ENCODE data around the gene FUNDC1. TPM values are rescaled to one million over a fixed set of nuclear protein-coding genes. Genes with fewer than 3 reads are reported as not detected.
A peak's percentile ranks its signal among the peaks of the same experiment; 100 is the strongest.

Gene FUNDC1, protein sequence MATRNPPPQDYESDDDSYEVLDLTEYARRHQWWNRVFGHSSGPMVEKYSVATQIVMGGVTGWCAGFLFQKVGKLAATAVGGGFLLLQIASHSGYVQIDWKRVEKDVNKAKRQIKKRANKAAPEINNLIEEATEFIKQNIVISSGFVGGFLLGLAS
- total RNA-seq (1 to 10 TPM; 3.1 to 4.6 TPM), polyA plus RNA-seq (1 to 10 TPM; 4.8 to 6.2 TPM)

DNA sequence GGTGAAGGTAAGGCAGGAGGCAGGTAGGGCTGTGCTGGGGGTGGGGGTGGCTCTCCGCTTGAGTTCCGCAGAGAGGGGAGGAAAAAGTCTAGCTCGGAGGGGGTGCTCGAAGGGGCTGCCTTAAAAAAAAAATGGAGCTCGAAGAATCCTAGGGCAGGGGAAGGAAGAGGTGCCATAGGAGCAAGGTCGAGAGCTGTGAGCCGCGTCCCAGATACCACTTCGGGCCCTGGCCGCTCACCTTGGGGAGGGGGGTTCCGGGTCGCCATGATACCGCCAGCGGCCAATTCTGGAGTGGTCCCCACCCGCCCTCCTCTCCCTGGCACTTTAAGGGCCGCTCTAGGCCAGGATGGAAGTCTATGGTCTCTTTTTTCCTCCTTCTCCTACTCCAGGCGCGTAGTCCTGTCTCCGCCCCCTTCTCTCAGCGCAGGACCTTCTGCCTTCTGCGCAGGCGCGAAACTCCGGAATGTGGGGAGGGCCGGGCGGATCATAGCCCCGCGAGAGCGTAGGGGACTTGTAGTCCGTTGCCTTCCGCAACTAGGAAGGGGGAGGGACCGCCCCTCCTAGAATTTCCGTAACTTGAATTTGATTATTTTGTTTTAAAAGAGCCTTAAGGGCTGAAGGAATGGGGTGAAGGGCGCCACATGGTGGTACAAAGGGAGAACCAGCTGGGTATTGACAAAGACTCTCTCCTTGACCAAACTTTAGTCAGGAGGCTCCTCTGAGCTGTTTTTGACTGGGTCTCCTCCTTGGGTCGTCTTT lies at the start of gene FUNDC1:
FUNDC1 (minus strand) TSS at position 293 of the 759 bp plus-strand sequence; CDS start at position 266, 27 bp downstream.
- under 1% methylated on average over 35 of the region's 35 CpGs for WGBS
- H3K27me3 ChIP-seq (ENCODE audit: control insufficient read depth in 4 of 4, insufficient read depth in 4 of 4, low read length in 3 of 4): no peaks in the 10 kb centered on the region
- TF ChIP-seq JUND (IDR thresholded peaks at IDR 0.05): no peak
- peak; percentile 78 for TF ChIP-seq YY1 (IDR thresholded peaks at IDR 0.05)
- TF ChIP-seq EGR1 (IDR thresholded peaks at IDR 0.05; ENCODE audit: low read depth in 2 of 2): no peak
- TF ChIP-seq, protein P1, sequence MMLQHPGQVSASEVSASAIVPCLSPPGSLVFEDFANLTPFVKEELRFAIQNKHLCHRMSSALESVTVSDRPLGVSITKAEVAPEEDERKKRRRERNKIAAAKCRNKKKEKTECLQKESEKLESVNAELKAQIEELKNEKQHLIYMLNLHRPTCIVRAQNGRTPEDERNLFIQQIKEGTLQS (IDR thresholded peaks at IDR 0.05): no peak
- peak in 1 of 2 donors; percentile 8 for TF ChIP-seq HNF4A (conservative IDR thresholded peaks at IDR 0.05)
- TF ChIP-seq TAF1 (conservative IDR thresholded peaks at IDR 0.05): peak; percentile 57
- TF ChIP-seq HNF4G (IDR thresholded peaks at IDR 0.05): no peak
- TF ChIP-seq, protein P2, sequence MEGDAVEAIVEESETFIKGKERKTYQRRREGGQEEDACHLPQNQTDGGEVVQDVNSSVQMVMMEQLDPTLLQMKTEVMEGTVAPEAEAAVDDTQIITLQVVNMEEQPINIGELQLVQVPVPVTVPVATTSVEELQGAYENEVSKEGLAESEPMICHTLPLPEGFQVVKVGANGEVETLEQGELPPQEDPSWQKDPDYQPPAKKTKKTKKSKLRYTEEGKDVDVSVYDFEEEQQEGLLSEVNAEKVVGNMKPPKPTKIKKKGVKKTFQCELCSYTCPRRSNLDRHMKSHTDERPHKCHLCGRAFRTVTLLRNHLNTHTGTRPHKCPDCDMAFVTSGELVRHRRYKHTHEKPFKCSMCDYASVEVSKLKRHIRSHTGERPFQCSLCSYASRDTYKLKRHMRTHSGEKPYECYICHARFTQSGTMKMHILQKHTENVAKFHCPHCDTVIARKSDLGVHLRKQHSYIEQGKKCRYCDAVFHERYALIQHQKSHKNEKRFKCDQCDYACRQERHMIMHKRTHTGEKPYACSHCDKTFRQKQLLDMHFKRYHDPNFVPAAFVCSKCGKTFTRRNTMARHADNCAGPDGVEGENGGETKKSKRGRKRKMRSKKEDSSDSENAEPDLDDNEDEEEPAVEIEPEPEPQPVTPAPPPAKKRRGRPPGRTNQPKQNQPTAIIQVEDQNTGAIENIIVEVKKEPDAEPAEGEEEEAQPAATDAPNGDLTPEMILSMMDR (IDR thresholded peaks at IDR 0.05; ENCODE audit: low read depth, low read length, missing input control): peak; percentile 25
- no peak for TF ChIP-seq GABPA (IDR thresholded peaks at IDR 0.05 in 1 of 2, conservative IDR thresholded peaks at IDR 0.05 in 1 of 2)
- no peak for TF ChIP-seq NR2F2 (IDR thresholded peaks at IDR 0.05)
- TF ChIP-seq RAD21 (IDR thresholded peaks at IDR 0.05): peak; percentile 42 to 55
- no peak for TF ChIP-seq RXRA (IDR thresholded peaks at IDR 0.05)
- TF ChIP-seq, protein P3, sequence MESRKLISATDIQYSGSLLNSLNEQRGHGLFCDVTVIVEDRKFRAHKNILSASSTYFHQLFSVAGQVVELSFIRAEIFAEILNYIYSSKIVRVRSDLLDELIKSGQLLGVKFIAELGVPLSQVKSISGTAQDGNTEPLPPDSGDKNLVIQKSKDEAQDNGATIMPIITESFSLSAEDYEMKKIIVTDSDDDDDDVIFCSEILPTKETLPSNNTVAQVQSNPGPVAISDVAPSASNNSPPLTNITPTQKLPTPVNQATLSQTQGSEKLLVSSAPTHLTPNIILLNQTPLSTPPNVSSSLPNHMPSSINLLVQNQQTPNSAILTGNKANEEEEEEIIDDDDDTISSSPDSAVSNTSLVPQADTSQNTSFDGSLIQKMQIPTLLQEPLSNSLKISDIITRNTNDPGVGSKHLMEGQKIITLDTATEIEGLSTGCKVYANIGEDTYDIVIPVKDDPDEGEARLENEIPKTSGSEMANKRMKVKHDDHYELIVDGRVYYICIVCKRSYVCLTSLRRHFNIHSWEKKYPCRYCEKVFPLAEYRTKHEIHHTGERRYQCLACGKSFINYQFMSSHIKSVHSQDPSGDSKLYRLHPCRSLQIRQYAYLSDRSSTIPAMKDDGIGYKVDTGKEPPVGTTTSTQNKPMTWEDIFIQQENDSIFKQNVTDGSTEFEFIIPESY (IDR thresholded peaks at IDR 0.05): peak; percentile 98
- TF ChIP-seq SP1 (IDR thresholded peaks at IDR 0.05): peak; percentile 7
- TF ChIP-seq, protein P4, sequence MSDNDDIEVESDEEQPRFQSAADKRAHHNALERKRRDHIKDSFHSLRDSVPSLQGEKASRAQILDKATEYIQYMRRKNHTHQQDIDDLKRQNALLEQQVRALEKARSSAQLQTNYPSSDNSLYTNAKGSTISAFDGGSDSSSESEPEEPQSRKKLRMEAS (IDR thresholded peaks at IDR 0.05): no peak
- no peak for TF ChIP-seq FOXA1 (IDR thresholded peaks at IDR 0.05)
- TF ChIP-seq, protein P5, sequence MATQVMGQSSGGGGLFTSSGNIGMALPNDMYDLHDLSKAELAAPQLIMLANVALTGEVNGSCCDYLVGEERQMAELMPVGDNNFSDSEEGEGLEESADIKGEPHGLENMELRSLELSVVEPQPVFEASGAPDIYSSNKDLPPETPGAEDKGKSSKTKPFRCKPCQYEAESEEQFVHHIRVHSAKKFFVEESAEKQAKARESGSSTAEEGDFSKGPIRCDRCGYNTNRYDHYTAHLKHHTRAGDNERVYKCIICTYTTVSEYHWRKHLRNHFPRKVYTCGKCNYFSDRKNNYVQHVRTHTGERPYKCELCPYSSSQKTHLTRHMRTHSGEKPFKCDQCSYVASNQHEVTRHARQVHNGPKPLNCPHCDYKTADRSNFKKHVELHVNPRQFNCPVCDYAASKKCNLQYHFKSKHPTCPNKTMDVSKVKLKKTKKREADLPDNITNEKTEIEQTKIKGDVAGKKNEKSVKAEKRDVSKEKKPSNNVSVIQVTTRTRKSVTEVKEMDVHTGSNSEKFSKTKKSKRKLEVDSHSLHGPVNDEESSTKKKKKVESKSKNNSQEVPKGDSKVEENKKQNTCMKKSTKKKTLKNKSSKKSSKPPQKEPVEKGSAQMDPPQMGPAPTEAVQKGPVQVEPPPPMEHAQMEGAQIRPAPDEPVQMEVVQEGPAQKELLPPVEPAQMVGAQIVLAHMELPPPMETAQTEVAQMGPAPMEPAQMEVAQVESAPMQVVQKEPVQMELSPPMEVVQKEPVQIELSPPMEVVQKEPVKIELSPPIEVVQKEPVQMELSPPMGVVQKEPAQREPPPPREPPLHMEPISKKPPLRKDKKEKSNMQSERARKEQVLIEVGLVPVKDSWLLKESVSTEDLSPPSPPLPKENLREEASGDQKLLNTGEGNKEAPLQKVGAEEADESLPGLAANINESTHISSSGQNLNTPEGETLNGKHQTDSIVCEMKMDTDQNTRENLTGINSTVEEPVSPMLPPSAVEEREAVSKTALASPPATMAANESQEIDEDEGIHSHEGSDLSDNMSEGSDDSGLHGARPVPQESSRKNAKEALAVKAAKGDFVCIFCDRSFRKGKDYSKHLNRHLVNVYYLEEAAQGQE (IDR thresholded peaks at IDR 0.05): peak; percentile 36
- TF ChIP-seq FOXA2 (IDR thresholded peaks at IDR 0.05): no peak
- no peaks in the 10 kb centered on the region for H3K36me3 ChIP-seq (ENCODE audit: control insufficient read depth in 4 of 4, insufficient read depth in 3 of 4, low read depth in 1 of 4, low read length in 3 of 4)
- no peaks in the 10 kb centered on the region for H3K9me3 ChIP-seq (ENCODE audit: control insufficient read depth in 4 of 4, low read length in 3 of 4)
- H3K4me3 ChIP-seq (ENCODE audit: low read depth in 1 of 3, low read length in 3 of 3): peak within 1 kb of the TSS; percentile 77 to 92 (median 79)
- peak within 1 kb of the TSS; percentile 55 to 57 for H3K27ac ChIP-seq (ENCODE audit: low read depth in 1 of 2, low read length in 2 of 2)
- peaks cover 3 to 9% (median 6%) of the 10 kb centered on the region in 4 donors for H3K4me1 ChIP-seq (ENCODE audit: control insufficient read depth in 4 of 4, insufficient read depth in 4 of 4, low read length in 3 of 4)
- peak within 1 kb of the TSS; percentile 32 to 84 for H3K9ac ChIP-seq (ENCODE audit: low read depth in 1 of 2, low read length in 2 of 2)
- DNase-seq (ENCODE audit: low spot score): peak; percentile 85

Measured in liver (tissue), 9 donors.